ENCODE results near the gene CALD1. TPM values are rescaled to one million over a fixed set of nuclear protein-coding genes. Genes with fewer than 3 reads are reported as not detected.

Gene CALD1
- total RNA-seq, 2 experiments from 2014 or later, result 2.1 to 2.2 TPM

- Mint-ChIP-seq H3K4me3 (no peak overlapping the region), H3K27ac (no peak overlapping the region), H3K9me3 (no peaks in the 10 kb centered on the region), H3K4me1 (ENCODE audit: low read depth) (peaks cover 10% of the 10 kb centered on the region), H3K27me3 (peaks cover 2% of the 10 kb centered on the region), H3K36me3 (ENCODE audit: low read depth) (no peaks in the 10 kb centered on the region)
- intact Hi-C loops (cut with micrococcal nuclease), result no loop called here
- TF ChIP-seq, protein P1, sequence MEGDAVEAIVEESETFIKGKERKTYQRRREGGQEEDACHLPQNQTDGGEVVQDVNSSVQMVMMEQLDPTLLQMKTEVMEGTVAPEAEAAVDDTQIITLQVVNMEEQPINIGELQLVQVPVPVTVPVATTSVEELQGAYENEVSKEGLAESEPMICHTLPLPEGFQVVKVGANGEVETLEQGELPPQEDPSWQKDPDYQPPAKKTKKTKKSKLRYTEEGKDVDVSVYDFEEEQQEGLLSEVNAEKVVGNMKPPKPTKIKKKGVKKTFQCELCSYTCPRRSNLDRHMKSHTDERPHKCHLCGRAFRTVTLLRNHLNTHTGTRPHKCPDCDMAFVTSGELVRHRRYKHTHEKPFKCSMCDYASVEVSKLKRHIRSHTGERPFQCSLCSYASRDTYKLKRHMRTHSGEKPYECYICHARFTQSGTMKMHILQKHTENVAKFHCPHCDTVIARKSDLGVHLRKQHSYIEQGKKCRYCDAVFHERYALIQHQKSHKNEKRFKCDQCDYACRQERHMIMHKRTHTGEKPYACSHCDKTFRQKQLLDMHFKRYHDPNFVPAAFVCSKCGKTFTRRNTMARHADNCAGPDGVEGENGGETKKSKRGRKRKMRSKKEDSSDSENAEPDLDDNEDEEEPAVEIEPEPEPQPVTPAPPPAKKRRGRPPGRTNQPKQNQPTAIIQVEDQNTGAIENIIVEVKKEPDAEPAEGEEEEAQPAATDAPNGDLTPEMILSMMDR (IDR thresholded peaks at IDR 0.05), result no peak
- CTCF ChIA-PET, result interaction anchor here (1.1 to 1.3 kb wide), 2 partner anchors 186 to 329 kb away, joined by 3 to 4 read pairs; no protein-coding TSS in a partner anchor
- POLR2A ChIA-PET, result no interaction called here
- ATAC-seq (no peak), DNase-seq (no peak)
Measured at GRCh38 chr7:134936893-134937510, 157.6 kb downstream of the CALD1 start.

DNA sequence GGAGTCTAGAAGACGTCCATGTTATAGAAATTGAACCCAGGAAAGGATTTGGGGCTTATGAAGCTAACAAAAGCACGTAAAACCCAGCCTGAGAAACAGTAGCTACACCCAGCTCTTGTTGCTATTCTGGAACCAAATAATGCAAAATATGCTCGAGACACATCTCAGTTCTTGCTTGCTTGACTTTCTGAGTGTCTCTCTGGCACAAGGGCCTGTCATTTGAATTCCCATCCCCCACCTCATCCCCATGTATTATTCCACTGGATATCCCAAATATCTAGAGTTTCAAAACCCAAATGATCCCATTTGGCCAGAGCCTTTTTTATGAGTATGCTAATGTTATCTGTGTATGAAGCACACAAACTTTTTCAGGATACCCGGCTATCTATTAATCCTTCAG is 158.7 kb downstream of the CALD1 start:
- Mint-ChIP-seq H3K4me1 (ENCODE audit: low read depth) (peaks cover 6% of the 10 kb centered on the region), H3K27me3 (peaks cover 2% of the 10 kb centered on the region), H3K9me3 (no peaks in the 10 kb centered on the region), H3K27ac (no peak overlapping the region), H3K4me3 (no peak overlapping the region), H3K36me3 (ENCODE audit: low read depth) (no peaks in the 10 kb centered on the region)
- intact Hi-C loops (cut with micrococcal nuclease), result no loop called here
- CTCF ChIA-PET, result interaction anchor here (1.0 to 1.3 kb wide), 3 partner anchors 187 to 321 kb away, joined by 3 read pairs; no protein-coding TSS in a partner anchor
- TF ChIP-seq, protein P1 (IDR thresholded peaks at IDR 0.05), result no peak
- ATAC-seq, result no peak
- no peak for DNase-seq
- POLR2A ChIA-PET, result interaction anchor here (0.6 kb wide), 2 partner anchors 142 to 285 kb away, joined by 3 read pairs; no protein-coding TSS in a partner anchor

- Mint-ChIP-seq H3K9me3 (no peaks in the 10 kb centered on the region), H3K27me3 (peaks cover 2% of the 10 kb centered on the region), H3K4me1 (ENCODE audit: low read depth) (peaks cover 5% of the 10 kb centered on the region), H3K27ac (no peak overlapping the region), H3K4me3 (no peak overlapping the region), H3K36me3 (ENCODE audit: low read depth) (no peaks in the 10 kb centered on the region)
- DNase-seq (no peak), ATAC-seq (no peak)
- ChIA-PET CTCF (interaction anchor here (0.6 to 1.0 kb wide), 2 partner anchors 115 to 306 kb away, joined by 3 read pairs; no protein-coding TSS in a partner anchor), POLR2A (no interaction called here)
- TF ChIP-seq, protein P1 (IDR thresholded peaks at IDR 0.05), result no peak
- intact Hi-C loops (cut with micrococcal nuclease), result no loop called here
Measured at GRCh38 chr7:134939136-134939535, 159.7 kb downstream of the CALD1 start.

DNA sequence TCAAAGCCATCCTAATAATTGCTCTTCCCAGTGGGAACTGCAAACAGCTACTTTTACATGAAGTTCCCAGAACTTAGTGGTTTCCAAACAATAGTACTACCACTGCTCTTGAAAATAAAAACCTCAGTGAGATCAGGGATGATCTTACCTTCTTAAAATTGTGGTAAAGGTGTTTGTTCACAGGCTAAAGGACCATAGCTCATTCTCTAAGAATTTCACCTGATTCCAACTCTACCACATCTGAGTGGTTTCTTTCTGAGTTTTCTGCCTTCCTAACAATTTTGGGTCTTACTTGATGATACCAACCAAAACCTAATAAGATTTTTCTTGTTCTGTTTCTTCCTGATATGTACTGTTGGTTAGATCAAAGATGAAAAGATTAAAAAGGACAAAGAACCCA is 161.3 kb downstream of the CALD1 start:
- CTCF ChIA-PET, result no interaction called here
- TF ChIP-seq, protein P1 (IDR thresholded peaks at IDR 0.05), result no peak
- no peak for DNase-seq
- Mint-ChIP-seq H3K4me1 (ENCODE audit: low read depth) (peaks cover 7% of the 10 kb centered on the region), H3K36me3 (ENCODE audit: low read depth) (no peaks in the 10 kb centered on the region), H3K9me3 (no peaks in the 10 kb centered on the region), H3K27me3 (peaks cover 2% of the 10 kb centered on the region), H3K27ac (no peak overlapping the region), H3K4me3 (no peak overlapping the region)
- POLR2A ChIA-PET, result interaction anchor here (0.6 kb wide), 1 partner anchor 150 kb away, joined by 3 read pairs; no protein-coding TSS in a partner anchor
- intact Hi-C loops (cut with micrococcal nuclease), result loop anchor here (10.0 kb wide), 1 partner anchor 186 kb away; no protein-coding TSS in a partner anchor
- no peak for ATAC-seq

GRCh38 chr7:134941185-134941900 is 161.9 kb downstream of the CALD1 start:
- intact Hi-C loops (cut with micrococcal nuclease), result loop anchor here (10.0 kb wide), 1 partner anchor 187 kb away; no protein-coding TSS in a partner anchor
- DNase-seq, result no peak
- H3K27ac Mint-ChIP-seq, result no peak overlapping the region
- no peaks in the 10 kb centered on the region for H3K9me3 Mint-ChIP-seq
- TF ChIP-seq, protein P1 (IDR thresholded peaks at IDR 0.05), result no peak
- peaks cover 12% of the 10 kb centered on the region for H3K4me1 Mint-ChIP-seq (ENCODE audit: low read depth)
- ChIA-PET POLR2A (no interaction called here), CTCF (interaction anchor here (1.2 to 2.1 kb wide), 2 partner anchors 191 to 309 kb away, joined by 3 to 10 read pairs; no protein-coding TSS in a partner anchor)
- no peak for ATAC-seq
- H3K27me3 Mint-ChIP-seq, result peaks cover 2% of the 10 kb centered on the region
- no peak overlapping the region for H3K4me3 Mint-ChIP-seq
- no peaks in the 10 kb centered on the region for H3K36me3 Mint-ChIP-seq (ENCODE audit: low read depth)
